Type B pancreatic cell (in vitro differentiated cells): ENCODE measurements around the gene DUXB. TPM values are rescaled to one million over a fixed set of nuclear protein-coding genes. Genes with fewer than 3 reads are reported as not detected.

Source experiments
- DNase-seq: peaks from one replicate; pipeline ENCODE4 v3.0.0; 2021; ENCODE audit warnings: mixed read lengths; ENCODE audit not compliant: unreplicated experiment; ENCODE audit errors: extremely low spot score
- H3K27ac Mint-ChIP-seq: 2 replicates; pipeline ENCODE4 v1.8.0; 2021; ENCODE audit warnings: mild to moderate bottlenecking, mixed read lengths
- H3K27me3 Mint-ChIP-seq: 2 replicates; pipeline ENCODE4 v1.8.0; 2021; ENCODE audit warnings: mixed read lengths
- H3K36me3 Mint-ChIP-seq: 2 replicates; pipeline ENCODE4 v1.8.0; 2021; ENCODE audit warnings: mixed read lengths
- H3K4me1 Mint-ChIP-seq: one replicate; pipeline ENCODE4 v1.8.0; 2021; ENCODE audit warnings: mixed read lengths; ENCODE audit not compliant: unreplicated experiment
- H3K4me3 Mint-ChIP-seq: 2 replicates; pipeline ENCODE4 v1.8.0; 2021; ENCODE audit warnings: mild to moderate bottlenecking, mixed read lengths
- H3K9me3 Mint-ChIP-seq: 2 replicates; pipeline ENCODE4 v1.8.0; 2021; ENCODE audit warnings: mixed read lengths
- long read RNA-seq: library from polyadenylated mRNA; unstranded; transcript quantifications from one replicate; pipeline ENCODE4 v2.0.0, GENCODE V29; 2020
- total RNA-seq: library from RNA; stranded (reverse); gene quantifications from 2 replicates; pipeline ENCODE4 v1.2.1, GENCODE V29; 2021; ENCODE audit warnings: low replicate concordance
- TF ChIP-seq, protein P1 (sequence below): fragments of 200-600 bp; sonication (generic); conservative IDR thresholded peaks from 2 replicates; pipeline ENCODE4 v1.5.0; 2021; ENCODE audit warnings: antibody characterized with exemption, mild to moderate bottlenecking

Gene DUXB, protein sequence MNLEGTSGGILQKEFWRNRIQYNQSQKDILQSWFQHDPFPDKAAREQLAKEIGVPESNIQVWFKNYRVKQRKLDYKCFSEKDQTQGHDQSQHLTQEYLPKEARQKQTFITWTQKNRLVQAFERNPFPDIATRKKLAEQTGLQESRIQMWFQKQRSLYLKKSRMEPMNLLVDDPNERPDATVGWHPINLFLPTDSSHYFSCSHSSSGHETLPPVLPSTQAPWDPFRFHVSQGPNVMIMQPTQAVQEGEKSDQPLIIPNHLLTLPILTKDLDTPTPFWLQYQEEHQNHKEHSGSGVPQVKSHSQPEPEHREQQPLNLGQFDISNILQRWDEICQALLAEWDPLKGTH
- not detected in 2 replicates for total RNA-seq
- long read RNA-seq: 0 reads

DNA sequence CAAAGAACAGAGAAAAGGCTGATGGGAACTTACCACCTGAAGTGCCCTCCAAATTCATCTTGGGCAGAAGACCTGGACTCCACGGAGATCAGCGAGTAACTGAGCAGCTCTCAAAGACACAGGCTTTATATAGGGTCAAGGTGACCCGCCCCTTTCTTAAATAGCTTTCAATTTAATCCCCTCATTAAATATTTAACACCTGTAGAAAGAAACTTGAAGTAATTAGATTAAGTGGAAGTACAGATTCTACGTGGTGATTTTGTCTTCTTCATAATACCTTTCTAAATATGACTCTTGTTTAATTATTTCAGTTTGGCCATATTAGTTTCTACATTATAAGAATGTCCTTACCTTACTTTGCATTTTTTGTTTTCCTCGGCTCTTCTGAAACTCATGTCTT is at the start of gene DUXB:
DUXB (minus strand) TSS at position 101 of the 400 bp plus-strand sequence; CDS start at position 58, 43 bp downstream.
- TF ChIP-seq, protein P1, sequence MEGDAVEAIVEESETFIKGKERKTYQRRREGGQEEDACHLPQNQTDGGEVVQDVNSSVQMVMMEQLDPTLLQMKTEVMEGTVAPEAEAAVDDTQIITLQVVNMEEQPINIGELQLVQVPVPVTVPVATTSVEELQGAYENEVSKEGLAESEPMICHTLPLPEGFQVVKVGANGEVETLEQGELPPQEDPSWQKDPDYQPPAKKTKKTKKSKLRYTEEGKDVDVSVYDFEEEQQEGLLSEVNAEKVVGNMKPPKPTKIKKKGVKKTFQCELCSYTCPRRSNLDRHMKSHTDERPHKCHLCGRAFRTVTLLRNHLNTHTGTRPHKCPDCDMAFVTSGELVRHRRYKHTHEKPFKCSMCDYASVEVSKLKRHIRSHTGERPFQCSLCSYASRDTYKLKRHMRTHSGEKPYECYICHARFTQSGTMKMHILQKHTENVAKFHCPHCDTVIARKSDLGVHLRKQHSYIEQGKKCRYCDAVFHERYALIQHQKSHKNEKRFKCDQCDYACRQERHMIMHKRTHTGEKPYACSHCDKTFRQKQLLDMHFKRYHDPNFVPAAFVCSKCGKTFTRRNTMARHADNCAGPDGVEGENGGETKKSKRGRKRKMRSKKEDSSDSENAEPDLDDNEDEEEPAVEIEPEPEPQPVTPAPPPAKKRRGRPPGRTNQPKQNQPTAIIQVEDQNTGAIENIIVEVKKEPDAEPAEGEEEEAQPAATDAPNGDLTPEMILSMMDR: no peak
- no peaks in the 10 kb centered on the region for H3K4me1 Mint-ChIP-seq

DNA sequence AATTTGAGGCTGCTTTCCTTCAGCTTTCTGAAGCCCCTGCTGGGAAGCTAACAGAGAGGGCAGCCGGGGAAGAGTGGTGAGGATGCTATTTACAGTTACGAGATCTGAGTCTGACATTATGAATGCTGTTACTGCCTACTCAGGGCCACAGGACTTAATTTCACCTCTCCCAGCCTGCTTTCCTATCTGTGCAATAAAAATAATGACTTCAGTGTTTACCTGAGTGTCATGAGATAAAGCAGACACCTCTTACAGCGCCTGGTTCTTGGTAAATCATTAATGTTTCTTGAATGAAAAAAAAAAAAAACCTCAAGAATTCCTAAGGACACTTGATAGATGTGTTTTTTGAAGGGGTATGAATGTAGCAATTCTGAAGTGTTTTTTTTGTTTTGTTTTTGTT is 49.3 kb upstream of the DUXB start:
- H3K4me3 Mint-ChIP-seq: no peak overlapping the region
- no peaks in the 10 kb centered on the region for H3K36me3 Mint-ChIP-seq
- DNase-seq: no peak
- H3K9me3 Mint-ChIP-seq: peaks cover 5% of the 10 kb centered on the region
- H3K4me1 Mint-ChIP-seq: peaks cover 15% of the 10 kb centered on the region
- TF ChIP-seq, protein P1: no peak
- H3K27ac Mint-ChIP-seq: no peak overlapping the region
- no peaks in the 10 kb centered on the region for H3K27me3 Mint-ChIP-seq

More for the DNA sequence above, at the start of gene DUXB:
- H3K4me3 Mint-ChIP-seq: no peak within 1 kb of the TSS
- H3K36me3 Mint-ChIP-seq: no peaks in the 10 kb centered on the region
- no peaks in the 10 kb centered on the region for H3K27me3 Mint-ChIP-seq
- no peak for DNase-seq
- no peaks in the 10 kb centered on the region for H3K9me3 Mint-ChIP-seq
- H3K27ac Mint-ChIP-seq: no peak within 1 kb of the TSS

DNA sequence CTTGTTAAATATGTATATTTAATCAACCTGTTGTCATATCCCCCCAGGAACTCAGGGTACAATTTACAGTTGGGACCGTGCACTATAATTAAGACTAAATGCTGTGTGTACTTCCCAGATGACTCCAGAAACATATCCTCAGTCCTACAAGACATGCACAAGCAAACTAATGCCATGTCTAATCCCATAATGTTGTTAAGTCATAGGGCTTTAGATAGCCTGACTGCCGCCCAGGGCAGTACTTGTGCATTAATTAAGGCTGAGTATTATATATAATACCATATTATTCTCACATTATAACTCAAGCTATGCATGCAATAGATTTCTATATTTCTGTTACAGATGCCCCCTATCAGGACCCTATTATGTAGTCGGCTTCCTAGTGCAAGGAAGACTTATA is 45.1 kb upstream of the DUXB start:
- H3K27me3 Mint-ChIP-seq: no peaks in the 10 kb centered on the region
- peaks cover 12% of the 10 kb centered on the region for H3K9me3 Mint-ChIP-seq
- no peak overlapping the region for H3K27ac Mint-ChIP-seq
- H3K4me1 Mint-ChIP-seq: peaks cover 15% of the 10 kb centered on the region
- DNase-seq: no peak
- TF ChIP-seq, protein P1: no peak
- no peak overlapping the region for H3K4me3 Mint-ChIP-seq
- no peaks in the 10 kb centered on the region for H3K36me3 Mint-ChIP-seq

DNA sequence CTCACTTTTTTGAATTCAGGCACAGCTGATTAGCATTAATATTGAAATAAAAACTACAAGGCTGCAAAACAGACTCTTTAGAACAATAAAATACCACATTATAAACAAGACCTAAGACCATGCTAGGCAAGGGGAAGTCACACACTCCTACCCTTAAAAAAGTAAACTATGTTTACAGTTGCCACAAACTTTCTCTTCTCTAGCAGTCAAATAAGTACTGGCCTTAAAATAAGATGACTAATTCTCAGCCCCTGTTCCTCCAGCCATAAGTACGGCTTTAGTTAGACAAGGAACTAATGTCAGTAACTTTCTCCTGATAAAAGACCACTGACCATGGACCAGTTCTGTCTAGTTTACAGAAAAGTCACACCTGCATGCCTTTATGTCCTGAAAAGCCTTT is 44.6 kb upstream of the DUXB start:
- H3K4me1 Mint-ChIP-seq: peaks cover 15% of the 10 kb centered on the region

DNA sequence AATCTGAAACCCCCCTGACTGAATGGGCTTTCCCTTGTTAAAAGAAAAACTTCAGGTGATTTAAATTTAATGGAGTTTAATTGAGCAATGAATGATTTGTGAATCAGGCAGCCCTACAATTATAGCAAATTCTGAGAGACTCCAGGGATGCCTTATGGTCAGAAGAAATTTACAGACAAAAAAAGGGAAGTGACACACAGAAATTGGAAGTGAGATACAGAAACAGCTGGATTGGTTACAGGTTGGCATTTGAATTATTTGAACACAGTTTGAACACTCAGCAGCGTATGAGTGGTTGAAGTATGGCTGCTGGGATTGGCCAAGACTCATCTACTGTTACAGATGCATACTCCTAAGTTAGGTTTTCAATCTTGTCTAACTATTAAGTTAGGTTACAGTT is 44.0 kb upstream of the DUXB start:
- H3K27ac Mint-ChIP-seq: no peak overlapping the region
- H3K27me3 Mint-ChIP-seq: no peaks in the 10 kb centered on the region
- H3K36me3 Mint-ChIP-seq: no peaks in the 10 kb centered on the region
- no peak for DNase-seq
- peaks cover 11% of the 10 kb centered on the region for H3K4me1 Mint-ChIP-seq
- TF ChIP-seq, protein P1: no peak
- H3K4me3 Mint-ChIP-seq: no peak overlapping the region
- H3K9me3 Mint-ChIP-seq: peaks cover 12% of the 10 kb centered on the region

More for the DNA sequence above, 44.6 kb upstream of the DUXB start:
- Mint-ChIP-seq H3K36me3 (no peaks in the 10 kb centered on the region), H3K27me3 (no peaks in the 10 kb centered on the region), H3K9me3 (peaks cover 12% of the 10 kb centered on the region), H3K4me3 (no peak overlapping the region), H3K27ac (no peak overlapping the region)
- DNase-seq: no peak
- TF ChIP-seq, protein P1: no peak
